NCI-H2196 (cell line): ENCODE results near the gene MXRA5.
"Not testable (repeated sequence)": the region's sequence is repeated elsewhere in the genome, so short reads cannot be mapped to it uniquely, and the experiment has no call there.

Experiments
- DNase-seq: peaks from one replicate; lab custom pipeline; 2025; ENCODE audit not compliant: unreplicated experiment; lab: John Stamatoyannopoulos, UW

The MXRA5 gene, protein sequence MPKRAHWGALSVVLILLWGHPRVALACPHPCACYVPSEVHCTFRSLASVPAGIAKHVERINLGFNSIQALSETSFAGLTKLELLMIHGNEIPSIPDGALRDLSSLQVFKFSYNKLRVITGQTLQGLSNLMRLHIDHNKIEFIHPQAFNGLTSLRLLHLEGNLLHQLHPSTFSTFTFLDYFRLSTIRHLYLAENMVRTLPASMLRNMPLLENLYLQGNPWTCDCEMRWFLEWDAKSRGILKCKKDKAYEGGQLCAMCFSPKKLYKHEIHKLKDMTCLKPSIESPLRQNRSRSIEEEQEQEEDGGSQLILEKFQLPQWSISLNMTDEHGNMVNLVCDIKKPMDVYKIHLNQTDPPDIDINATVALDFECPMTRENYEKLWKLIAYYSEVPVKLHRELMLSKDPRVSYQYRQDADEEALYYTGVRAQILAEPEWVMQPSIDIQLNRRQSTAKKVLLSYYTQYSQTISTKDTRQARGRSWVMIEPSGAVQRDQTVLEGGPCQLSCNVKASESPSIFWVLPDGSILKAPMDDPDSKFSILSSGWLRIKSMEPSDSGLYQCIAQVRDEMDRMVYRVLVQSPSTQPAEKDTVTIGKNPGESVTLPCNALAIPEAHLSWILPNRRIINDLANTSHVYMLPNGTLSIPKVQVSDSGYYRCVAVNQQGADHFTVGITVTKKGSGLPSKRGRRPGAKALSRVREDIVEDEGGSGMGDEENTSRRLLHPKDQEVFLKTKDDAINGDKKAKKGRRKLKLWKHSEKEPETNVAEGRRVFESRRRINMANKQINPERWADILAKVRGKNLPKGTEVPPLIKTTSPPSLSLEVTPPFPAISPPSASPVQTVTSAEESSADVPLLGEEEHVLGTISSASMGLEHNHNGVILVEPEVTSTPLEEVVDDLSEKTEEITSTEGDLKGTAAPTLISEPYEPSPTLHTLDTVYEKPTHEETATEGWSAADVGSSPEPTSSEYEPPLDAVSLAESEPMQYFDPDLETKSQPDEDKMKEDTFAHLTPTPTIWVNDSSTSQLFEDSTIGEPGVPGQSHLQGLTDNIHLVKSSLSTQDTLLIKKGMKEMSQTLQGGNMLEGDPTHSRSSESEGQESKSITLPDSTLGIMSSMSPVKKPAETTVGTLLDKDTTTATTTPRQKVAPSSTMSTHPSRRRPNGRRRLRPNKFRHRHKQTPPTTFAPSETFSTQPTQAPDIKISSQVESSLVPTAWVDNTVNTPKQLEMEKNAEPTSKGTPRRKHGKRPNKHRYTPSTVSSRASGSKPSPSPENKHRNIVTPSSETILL (N-terminal part only)

DNA sequence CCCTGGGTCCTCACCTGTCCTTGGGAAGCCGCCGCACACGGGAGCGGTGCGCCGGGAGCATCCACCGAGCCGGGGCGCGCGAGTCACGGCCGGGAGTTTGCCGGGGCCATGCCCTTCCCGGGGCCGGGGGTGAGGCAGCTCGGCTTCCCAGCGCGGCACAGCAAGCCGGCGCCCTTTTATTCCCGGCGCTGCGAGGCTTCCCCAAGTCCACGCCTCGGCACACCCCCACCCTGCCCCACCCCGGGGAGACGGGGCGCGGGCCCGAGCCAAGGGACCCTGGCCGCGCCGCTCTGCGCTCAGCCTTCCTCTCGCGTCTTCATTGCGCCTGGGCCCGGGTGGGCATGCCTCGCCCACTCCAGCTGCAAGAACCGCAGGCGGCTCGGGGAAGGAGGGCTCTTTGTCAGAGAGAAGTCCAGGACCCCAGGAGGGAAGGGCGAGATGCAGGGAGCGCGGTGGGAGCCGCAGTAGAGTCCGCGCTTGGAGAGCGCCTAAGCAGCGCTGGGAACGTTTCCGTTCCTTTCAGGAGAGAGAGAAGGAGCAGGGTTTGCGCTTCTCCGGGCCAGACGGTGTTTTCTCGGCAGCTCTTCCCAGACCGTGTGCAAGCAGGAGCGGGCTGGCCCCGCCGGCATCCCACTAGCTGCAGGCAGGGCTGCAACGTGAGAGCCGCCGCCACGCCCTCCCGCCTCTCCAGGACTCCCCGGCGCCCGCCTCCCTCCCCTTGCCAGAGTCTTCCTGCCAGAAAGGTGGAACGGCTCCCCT lies at the start of gene MXRA5:
Gene MXRA5 (minus strand): TSS at position 152 of the 759 bp plus-strand sequence. CDS start 2,819 bp downstream, outside the sequence.
- DNase-seq, result no peak

GRCh38 chrX:3393581-3394111 lies 47.2 kb upstream of the MXRA5 start:
- DNase-seq, result no peak

DNA sequence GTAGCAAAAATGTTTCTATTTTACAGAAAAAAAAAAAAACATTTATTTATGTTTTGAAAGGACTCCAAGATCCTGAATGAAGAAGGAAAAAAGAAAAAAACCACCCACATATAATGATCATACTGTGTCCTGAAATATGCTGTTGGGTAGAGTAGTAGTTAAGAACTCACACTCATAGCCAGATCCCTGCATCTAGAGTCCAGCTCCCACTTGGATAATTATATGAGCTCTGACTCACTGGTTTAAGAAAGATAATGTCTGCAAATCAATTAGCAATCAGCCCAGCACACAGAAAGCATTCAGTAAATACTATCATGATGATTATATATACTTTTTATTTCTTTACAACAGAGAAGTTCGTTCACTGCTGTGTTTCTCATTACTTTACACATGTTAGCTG lies 46.7 kb upstream of the MXRA5 start:
- DNase-seq, result no peak

DNA sequence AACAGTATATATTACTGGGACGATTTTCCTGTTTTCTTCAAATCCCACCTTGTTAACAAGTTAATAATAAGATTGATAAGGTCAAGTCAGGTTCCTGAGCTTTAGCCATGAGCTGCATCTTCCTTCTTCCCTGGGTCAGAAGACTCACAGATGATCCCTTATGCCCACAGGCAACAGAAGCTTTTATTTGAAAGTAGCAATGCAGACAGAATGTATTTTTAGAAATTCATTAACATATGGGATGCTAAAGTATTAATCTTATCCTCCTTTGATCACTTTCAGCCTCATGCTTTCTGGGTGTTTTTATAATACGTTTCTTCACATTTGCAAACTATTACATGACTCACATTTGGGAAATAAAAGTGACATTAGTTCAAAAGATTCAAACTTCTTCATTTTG lies 42.0 kb upstream of the MXRA5 start:
- DNase-seq, result no peak

- no peak for DNase-seq
Measured at GRCh38 chrX:3384327-3384726, 37.9 kb upstream of the MXRA5 start.

GRCh38 chrX:3380603-3381002 lies 34.2 kb upstream of the MXRA5 start:
- DNase-seq, result no peak

- no peak for DNase-seq
Measured at GRCh38 chrX:3379111-3379510, 32.7 kb upstream of the MXRA5 start.

DNA sequence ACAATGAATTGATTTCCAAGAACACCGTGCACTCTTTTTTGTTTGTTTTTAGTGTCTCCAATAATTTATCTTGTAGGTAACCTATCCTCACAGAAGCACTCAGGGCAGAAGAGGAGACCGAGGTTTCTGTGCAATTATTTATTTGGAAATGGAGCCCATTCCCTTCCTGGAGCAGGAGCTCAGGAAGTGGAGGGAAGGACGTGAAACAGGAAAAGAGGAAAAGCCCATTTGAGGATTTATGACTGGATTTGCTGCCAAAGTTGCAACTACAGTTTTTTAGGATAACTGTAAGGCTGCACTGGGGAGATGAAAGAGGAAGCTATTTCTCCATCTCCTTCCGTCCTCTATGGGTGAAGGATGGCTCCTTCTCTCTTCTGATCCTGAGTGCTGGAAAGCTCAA lies 31.7 kb upstream of the MXRA5 start:
- DNase-seq, result no peak

GRCh38 chrX:3377560-3377959 lies 31.1 kb upstream of the MXRA5 start:
- no peak for DNase-seq

DNA sequence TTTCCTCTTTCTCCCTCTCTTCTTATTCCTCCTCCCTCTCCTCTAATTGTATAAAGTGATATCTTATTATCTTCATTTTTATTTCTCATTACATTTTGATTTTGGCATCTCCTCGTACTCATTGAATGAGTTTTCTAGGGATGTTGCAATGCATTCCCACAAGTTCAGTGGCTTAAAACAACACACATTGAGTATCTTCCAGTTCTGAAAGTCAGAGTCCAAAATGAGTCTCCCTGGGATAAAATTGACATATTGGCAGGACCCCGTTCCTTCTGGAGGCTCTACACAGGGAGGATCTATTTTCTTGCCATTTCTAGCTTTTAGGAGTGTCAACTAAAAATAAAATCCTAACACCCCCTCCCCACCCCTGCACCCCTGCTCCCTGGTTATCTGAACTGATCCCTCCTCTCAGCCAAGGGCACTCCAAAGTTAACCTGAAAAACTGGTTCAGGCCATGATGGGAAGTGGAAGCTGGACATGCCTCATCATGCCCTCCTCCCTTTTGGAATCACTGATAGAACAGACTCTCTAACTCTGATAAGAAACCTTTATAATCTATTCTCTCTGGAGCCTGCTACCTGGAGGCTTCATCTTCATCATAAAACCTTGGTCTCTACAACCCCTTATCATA lies 29.5 kb upstream of the MXRA5 start:
- DNase-seq, result not testable (repeated sequence)

GRCh38 chrX:3374108-3374800 lies 27.8 kb upstream of the MXRA5 start:
- no peak for DNase-seq

DNA sequence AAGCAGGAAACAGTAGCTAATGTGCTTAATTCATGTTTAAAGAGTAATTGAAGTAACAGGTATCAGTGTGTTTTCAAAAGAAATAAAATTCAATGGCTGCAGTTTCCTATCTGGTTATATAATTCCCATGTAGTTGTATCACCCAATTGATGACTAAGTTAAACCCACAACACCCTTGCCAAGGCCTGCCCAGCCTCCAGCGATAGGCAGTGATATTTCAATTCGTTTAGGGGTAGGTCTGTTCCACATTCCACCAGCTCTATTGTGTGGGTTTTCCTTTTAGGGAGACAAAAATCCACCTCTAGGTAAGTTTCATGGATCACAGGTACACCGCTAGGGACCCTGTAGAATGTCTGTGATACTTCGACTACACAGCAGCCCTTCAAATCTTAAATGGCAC lies 24.7 kb upstream of the MXRA5 start:
- no peak for DNase-seq

DNA sequence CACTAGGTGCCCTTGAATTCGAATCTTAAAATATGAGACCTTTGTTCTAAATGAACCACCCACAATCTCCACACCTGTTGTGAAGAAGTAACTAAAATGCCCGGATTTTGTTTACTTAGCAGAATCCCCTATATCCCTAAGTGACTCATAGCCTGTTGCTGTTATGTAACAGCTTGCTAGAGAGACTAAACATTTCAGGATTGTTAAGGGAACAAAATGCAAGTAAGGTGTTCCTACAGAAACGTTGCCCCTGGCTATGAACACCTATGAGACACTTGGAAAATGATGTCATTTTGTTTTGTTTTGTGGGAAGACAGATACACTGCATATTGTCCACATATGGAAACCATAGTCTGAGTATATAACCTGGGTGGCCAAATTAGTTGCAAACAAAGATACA lies 24.2 kb upstream of the MXRA5 start:
- no peak for DNase-seq

- no peak for DNase-seq
Measured at GRCh38 chrX:3362956-3363355, 16.5 kb upstream of the MXRA5 start.

DNA sequence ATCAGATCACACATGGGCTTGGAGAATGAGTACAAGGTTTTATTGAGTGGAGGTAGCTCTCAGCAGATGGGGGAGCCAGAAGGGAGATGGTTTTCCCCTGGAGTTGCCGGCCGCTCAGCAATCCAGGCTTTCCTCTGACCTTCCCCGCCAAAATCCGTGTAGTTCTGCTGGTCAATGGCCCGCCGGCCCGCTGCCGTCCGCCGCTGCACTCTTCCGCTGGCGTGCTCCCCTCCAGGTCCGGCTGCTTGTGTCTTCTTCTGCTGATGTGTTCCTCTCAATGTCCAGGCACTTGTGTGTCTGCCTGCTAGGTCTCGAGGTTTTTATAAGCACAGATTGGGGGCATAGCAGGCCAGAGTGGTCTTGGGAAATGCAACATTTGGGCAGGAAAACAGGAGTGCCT lies 14.4 kb upstream of the MXRA5 start:
- DNase-seq, result no peak

GRCh38 chrX:3352741-3353140 lies 6.3 kb upstream of the MXRA5 start:
- DNase-seq, result not testable (repeated sequence)

- DNase-seq, result no peak
Measured at GRCh38 chrX:3351276-3351675, 4.8 kb upstream of the MXRA5 start.

- DNase-seq, result no peak
Measured at GRCh38 chrX:3348191-3348590, 1.7 kb upstream of the MXRA5 start.
